Embryonic facial prominence (tissue), 1 donor: ENCODE measurements around the gene RALY.
"Not testable (repeated sequence)": the region's sequence is repeated elsewhere in the genome, so short reads cannot be mapped to it uniquely, and the experiment has no call there.

ENCODE experiments used
- DNase-seq: peaks from one replicate; pipeline ENCODE4 v3.0.0-alpha.2; 2016; ENCODE audit errors: extremely low spot score

RALY gene

DNA sequence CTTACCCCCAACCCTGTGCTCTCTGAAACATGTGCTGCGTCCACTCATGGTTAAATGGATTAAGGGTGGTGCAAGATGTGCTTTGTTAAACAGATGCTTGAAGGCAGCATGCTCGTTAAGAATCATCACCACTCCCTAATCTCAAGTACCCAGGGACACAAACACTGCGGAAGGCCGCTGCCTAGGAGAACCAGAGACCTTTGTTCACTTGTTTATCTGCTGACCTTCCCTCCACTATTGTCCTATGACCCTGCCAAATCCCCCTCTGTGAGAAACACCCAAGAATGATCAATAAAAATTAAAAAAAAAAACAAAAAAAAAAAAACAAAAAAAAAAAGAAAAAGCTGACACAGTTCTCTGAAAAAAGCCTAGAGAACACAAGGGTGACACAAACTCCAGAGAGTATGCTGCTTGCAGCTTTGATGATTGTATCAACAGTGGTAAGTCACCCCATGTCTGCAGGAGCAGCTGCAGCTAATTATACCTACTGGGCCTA, 139.7 kb downstream of the RALY start:
- not testable (repeated sequence) for DNase-seq
